ENCODE measurements around the gene DIAPH2.

Gene DIAPH2

DNA sequence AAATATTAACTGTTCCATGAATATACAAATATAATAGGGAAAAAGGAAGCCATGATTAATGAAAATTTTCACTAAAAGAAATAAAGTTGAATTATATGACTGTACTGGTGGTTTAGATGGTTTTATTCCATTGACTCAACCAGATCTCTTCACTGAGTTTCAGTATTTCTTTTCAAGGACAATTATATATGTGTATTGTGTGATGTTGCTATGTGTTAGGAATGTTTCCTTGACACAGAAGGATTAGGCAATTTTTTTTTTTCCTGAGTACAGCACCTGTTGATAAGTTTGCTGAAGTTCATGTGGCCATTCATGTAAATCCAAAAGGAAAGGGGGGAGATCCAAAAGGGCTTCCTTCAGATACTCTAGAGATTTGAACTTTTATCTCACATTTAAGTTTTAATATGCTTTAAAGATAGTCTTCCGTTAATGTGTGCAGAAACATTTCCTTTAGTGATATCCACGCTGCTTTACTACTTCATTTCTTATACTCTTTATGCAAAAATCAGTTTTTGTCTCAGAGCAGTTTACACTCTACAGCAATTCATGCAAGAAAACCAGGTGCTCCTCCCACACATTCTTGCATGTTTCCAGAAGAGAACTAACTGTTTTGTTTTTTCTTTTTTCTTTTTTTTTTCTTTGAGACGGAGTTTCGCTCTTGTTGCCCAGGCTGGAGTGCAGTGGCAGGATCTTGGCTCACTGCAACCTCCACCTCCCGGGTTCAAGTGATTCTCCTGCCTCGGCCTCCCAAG is 448.2 kb downstream of the DIAPH2 start:
- no peak for DNase-seq (ENCODE audit: low read depth)
- TF ChIP-seq, protein P1, sequence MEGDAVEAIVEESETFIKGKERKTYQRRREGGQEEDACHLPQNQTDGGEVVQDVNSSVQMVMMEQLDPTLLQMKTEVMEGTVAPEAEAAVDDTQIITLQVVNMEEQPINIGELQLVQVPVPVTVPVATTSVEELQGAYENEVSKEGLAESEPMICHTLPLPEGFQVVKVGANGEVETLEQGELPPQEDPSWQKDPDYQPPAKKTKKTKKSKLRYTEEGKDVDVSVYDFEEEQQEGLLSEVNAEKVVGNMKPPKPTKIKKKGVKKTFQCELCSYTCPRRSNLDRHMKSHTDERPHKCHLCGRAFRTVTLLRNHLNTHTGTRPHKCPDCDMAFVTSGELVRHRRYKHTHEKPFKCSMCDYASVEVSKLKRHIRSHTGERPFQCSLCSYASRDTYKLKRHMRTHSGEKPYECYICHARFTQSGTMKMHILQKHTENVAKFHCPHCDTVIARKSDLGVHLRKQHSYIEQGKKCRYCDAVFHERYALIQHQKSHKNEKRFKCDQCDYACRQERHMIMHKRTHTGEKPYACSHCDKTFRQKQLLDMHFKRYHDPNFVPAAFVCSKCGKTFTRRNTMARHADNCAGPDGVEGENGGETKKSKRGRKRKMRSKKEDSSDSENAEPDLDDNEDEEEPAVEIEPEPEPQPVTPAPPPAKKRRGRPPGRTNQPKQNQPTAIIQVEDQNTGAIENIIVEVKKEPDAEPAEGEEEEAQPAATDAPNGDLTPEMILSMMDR (conservative IDR thresholded peaks at IDR 0.05; ENCODE audit: control insufficient read depth, insufficient read depth, low read depth, low read length) = no peak
- H3K4me3 ChIP-seq (ENCODE audit: control insufficient read depth, low read depth, low read length) = no peak overlapping the region

DNA sequence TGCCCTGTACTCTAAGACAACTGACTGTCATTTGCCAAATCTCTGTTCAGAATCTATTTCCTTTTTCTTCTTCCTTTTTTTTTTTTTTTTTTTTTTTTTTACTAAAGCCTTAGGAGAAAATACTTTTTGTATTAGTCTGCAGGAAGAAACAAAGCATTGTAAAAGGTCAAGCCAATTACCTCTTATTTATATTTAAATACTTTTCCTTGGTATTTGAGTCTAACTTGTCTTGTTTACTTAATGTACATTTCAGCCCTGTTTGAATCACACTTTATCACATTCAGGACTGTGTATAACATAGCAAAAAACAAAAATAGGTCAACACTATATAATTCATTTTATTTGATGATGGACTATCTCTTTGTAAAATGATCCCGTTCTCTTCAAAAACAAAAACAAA is 461.3 kb downstream of the DIAPH2 start:
- TF ChIP-seq, protein P1 (conservative IDR thresholded peaks at IDR 0.05; ENCODE audit: control insufficient read depth, insufficient read depth, low read depth, low read length) = no peak
- no peak overlapping the region for H3K4me3 ChIP-seq (ENCODE audit: control insufficient read depth, low read depth, low read length)
- DNase-seq (ENCODE audit: low read depth) = no peak

DNA sequence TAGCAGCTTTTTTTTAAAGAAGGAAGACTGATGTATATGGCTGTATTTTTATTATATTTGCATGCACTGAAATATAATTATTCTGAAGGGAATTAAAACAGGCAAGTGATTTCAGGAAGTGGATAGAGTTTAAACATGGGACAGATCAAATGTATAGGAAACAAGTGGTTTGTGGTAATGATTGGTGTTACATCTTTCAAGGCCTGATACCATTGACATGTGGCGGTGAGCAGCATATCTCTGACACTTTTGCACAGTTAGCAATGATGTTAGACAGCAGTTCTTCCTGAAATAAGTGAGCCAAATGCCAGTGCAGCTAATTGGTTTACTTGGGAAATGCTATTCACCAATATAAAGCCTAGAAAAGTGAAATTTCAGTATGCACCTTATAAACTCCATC is 471.2 kb downstream of the DIAPH2 start:
- TF ChIP-seq, protein P1 (conservative IDR thresholded peaks at IDR 0.05; ENCODE audit: control insufficient read depth, insufficient read depth, low read depth, low read length) = no peak
- no peak for DNase-seq (ENCODE audit: low read depth)
- H3K4me3 ChIP-seq (ENCODE audit: control insufficient read depth, low read depth, low read length) = no peak overlapping the region

DNA sequence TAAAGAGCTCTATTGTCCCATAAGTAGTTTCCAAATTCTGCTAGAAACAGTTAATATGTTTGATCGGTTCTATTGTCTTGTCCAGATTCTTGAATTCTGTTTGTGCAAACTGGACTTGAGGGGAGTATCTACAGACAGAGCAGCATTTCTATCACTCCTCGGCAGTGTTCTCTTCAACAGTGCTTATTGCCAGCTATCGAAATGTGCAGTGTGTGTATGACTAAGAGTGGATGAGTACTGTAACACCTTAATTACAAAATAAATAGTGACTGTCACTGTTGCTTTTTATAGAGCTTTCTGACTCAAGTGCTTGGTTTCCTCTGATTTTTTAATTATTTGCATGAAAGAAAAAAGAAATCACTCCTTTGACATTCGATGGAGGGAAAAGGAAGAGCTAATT is 473.6 kb downstream of the DIAPH2 start:
- peak; percentile 14 for DNase-seq (ENCODE audit: low read depth)

DNA sequence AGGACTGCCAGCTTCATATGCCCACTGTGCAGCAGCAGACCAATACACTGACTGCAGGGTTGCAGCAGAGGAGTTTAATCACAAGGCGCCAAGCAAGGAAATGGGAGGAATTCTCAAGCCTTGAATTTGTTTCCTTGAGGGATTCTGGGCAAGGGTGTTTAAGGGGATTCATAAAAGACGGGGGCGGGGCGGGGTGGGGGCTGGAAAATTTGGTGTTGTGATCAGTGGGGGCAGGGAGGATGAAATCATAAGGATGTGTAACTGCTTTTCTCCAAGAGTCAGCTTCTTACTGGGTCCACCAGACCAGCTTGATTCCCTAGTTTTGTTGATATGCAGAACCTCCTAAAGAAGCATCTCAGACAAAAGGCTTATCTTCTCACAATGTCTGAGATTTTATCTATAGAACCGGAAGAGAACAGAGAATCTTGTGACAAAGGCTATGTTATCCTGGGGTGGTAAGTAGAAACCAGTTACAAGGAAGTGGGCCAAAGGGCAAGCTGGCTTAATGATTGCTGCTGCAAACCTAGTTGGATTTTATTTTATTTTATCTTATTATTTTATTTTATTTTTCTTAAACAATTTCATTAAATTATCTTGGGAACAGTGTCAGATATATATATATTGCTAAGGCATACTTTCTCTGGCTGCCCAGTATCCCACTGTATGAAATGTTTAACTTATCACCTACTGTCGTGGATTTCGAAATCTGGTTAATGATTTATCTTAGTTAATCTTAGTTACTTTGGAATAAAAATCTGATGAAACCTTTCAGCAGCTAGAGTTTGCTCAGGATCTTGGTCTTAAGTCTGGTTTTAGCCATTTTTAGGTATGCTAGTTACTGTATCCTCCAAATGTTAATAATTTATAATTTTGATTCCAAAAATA is 475.5 kb downstream of the DIAPH2 start:
- H3K4me3 ChIP-seq (ENCODE audit: control insufficient read depth, low read depth, low read length) = no peak overlapping the region
- DNase-seq (ENCODE audit: low read depth) = no peak
- TF ChIP-seq, protein P1 (conservative IDR thresholded peaks at IDR 0.05; ENCODE audit: control insufficient read depth, insufficient read depth, low read depth, low read length) = no peak

More for the DNA sequence above, 473.6 kb downstream of the DIAPH2 start:
- no peak overlapping the region for H3K4me3 ChIP-seq (ENCODE audit: control insufficient read depth, low read depth, low read length)
- TF ChIP-seq, protein P1 (conservative IDR thresholded peaks at IDR 0.05; ENCODE audit: control insufficient read depth, insufficient read depth, low read depth, low read length) = no peak

DNA sequence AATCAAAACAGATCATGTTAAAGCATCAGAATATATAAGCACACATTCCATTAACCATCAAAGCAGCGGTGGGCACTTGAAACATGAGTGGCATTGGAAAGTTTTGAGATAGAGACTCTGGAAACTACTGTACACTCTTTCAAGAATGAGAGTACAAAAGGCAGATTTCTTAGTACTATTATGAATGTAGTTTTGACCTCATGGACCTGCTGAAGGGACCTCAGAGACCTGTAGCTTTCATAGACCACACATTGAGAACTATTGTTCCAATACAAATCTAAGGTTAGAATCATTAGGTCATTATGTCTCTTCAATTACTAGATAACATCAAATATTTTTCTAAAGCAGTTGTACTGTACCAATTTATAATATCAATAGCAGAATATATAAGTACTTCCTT is 482.7 kb downstream of the DIAPH2 start:
- no peak overlapping the region for H3K4me3 ChIP-seq (ENCODE audit: control insufficient read depth, low read depth, low read length)
- TF ChIP-seq, protein P1 (conservative IDR thresholded peaks at IDR 0.05; ENCODE audit: control insufficient read depth, insufficient read depth, low read depth, low read length) = no peak
- no peak for DNase-seq (ENCODE audit: low read depth)
